Small intestine (tissue), 7 donors: ENCODE measurements around the gene TMEM250. TPM values are rescaled to one million over a fixed set of nuclear protein-coding genes. Genes with fewer than 3 reads are reported as not detected.

ENCODE experiments used
- DNase-seq, 2 donors: peaks; one replicate each; pipeline versions ENCODE4 v3.0.0 to v3.0.0-alpha.2; 2013
- FAIRE-seq: peaks from 2 replicates; lab custom pipeline; 2012; peaks lifted over from hg19 to GRCh38; lab: Jason Lieb, UNC
- H3K27ac ChIP-seq, 3 donors: one replicate each; pipeline ENCODE4 v1.5.1; 2013; ENCODE audit warnings: low read length in 2 of 3, mild to moderate bottlenecking in 2 of 3, control low read depth in 1 of 3, inconsistent platforms in 1 of 3, low read depth in 1 of 3, moderate library complexity in 1 of 3
- H3K27me3 ChIP-seq, 3 donors: one replicate each; pipeline ENCODE4 v1.6.1; 2013; ENCODE audit warnings: low read length in 3 of 3, inconsistent platforms in 1 of 3; ENCODE audit not compliant: control insufficient read depth in 3 of 3, insufficient read depth in 3 of 3
- H3K36me3 ChIP-seq, 3 donors: one replicate each; pipeline ENCODE4 v1.6.1; 2013; ENCODE audit warnings: low read length in 3 of 3, inconsistent platforms in 1 of 3, low read depth in 1 of 3, mild to moderate bottlenecking in 1 of 3, moderate library complexity in 1 of 3; ENCODE audit not compliant: control insufficient read depth in 3 of 3, insufficient read depth in 2 of 3
- H3K4me1 ChIP-seq, 3 donors: one replicate each; pipeline ENCODE4 v1.6.1; 2013; ENCODE audit warnings: low read length in 2 of 3, inconsistent platforms in 1 of 3, low read depth in 1 of 3, mild to moderate bottlenecking in 1 of 3, moderate library complexity in 1 of 3; ENCODE audit not compliant: control insufficient read depth in 3 of 3, insufficient read depth in 2 of 3
- H3K4me3 ChIP-seq, 3 donors: one replicate each; pipeline ENCODE4 v1.5.1; 2013; ENCODE audit warnings: low read length in 3 of 3, control low read depth in 1 of 3, inconsistent platforms in 1 of 3, low read depth in 1 of 3, mild to moderate bottlenecking in 1 of 3, moderate library complexity in 1 of 3
- H3K9me3 ChIP-seq, 2 donors: one replicate each; pipeline ENCODE4 v1.6.1; 2013; ENCODE audit warnings: low read depth in 1 of 2, low read length in 1 of 2; ENCODE audit not compliant: control insufficient read depth in 2 of 2, insufficient read depth in 1 of 2
- WGBS, 3 donors: extraction: QIAGEN DNeasy Blood & Tissue Kit; methylation state at CpG; one replicate each; pipeline ENCODE4 v1.1.7; 2013; 5-methylcytosine and 5-hydroxymethylcytosine counted together
- polyA plus RNA-seq, 4 donors: library from polyadenylated mRNA; stranded (reverse) in 3 of 4; unstranded in 1 of 4; fragments of 200-250 nt in 3 of 4; fragments of 120-200 nt in 1 of 4; gene quantifications; one replicate each; pipeline versions ENCODE4 v1.2.1 to v1.2.3, GENCODE V29; 2013
- donor health status: healthy with polysubstance abuse.
- donor health status: control.
- donor health status: control.
- donor health status: Bipolar disorder and iron deficiency.
- donor health status: healthy.

TMEM250 gene
- polyA plus RNA-seq, 4 donors, result 21.2 to 43.9 (median 32.2) TPM

DNA sequence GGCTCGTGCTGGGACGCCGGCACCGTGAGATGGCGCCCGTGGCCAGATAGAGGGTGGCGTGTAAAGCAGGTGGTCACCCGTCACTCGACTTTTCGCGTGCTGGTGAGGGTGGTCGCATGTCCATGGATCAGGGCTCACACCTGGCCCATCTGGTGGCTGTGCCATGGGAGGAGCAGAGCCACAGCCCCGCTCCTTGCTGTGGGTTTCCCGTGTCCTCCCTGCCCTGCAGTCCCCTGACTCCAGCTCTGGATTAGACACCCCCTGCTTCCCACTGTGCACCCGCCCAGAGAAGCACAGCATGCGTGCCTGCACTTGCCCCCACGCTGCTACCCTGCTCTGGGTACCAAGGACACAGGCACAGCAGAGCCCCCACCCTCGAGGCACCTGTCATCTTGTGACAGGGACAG is 1.8 kb upstream of the TMEM250 start:
- FAIRE-seq, result no peak
- Histone ChIP-seq H3K9me3 (no peaks in the 10 kb centered on the region), H3K27ac (peak overlapping the region in 1 of 3 donors; percentile 96), H3K36me3 (peaks cover 0 to 24% (median 4%) of the 10 kb centered on the region in 3 donors), H3K4me3 (no peak overlapping the region), H3K4me1 (peaks cover 2 to 47% (median 10%) of the 10 kb centered on the region in 3 donors), H3K27me3 (peaks cover 0 to 16% (median 0%) of the 10 kb centered on the region in 3 donors)
- 45 to 82% (median 55%) methylated on average over 18 of the region's 18 CpGs for WGBS, 3 donors
- no peak for DNase-seq

DNA sequence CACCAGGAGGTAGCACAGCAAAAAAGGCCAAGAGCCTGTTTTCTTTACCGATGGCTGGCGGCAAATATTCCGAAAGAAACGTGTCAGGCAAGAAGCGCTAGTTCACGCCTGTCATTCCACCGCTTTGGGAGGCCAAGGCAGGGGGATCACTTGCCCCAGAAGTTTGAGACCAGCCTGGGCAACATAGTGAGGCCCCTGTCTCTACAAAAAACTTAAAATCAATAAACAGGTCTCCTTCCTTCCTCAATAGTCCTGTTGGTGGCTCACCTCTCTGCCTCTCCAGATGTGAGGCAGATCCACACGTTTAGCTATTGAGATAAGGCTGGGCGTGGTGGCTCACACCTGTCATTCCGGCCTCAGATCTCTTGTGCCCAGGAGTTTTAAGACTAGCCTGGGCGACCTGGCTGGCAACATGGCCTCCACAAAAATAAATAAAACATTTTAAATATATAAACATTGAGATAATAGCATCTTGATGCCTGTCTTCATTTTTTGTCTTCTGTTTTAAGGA is 1.3 kb upstream of the TMEM250 start:
- FAIRE-seq (no peak), DNase-seq (peak in 1 of 2 donors; percentile 49)
- peaks cover 0 to 16% (median 0%) of the 10 kb centered on the region in 3 donors for H3K27me3 ChIP-seq
- peaks cover 0 to 29% (median 4%) of the 10 kb centered on the region in 3 donors for H3K36me3 ChIP-seq
- peaks cover 2 to 52% (median 10%) of the 10 kb centered on the region in 3 donors for H3K4me1 ChIP-seq
- H3K27ac ChIP-seq, result peak overlapping the region; percentile 89 to 98 (median 96)
- peak overlapping the region in 2 of 3 donors; percentile 44 to 92 for H3K4me3 ChIP-seq
- no peaks in the 10 kb centered on the region for H3K9me3 ChIP-seq
- WGBS, 3 donors, result 9 to 54% (median 32%) methylated on average over 11 of the region's 11 CpGs

DNA sequence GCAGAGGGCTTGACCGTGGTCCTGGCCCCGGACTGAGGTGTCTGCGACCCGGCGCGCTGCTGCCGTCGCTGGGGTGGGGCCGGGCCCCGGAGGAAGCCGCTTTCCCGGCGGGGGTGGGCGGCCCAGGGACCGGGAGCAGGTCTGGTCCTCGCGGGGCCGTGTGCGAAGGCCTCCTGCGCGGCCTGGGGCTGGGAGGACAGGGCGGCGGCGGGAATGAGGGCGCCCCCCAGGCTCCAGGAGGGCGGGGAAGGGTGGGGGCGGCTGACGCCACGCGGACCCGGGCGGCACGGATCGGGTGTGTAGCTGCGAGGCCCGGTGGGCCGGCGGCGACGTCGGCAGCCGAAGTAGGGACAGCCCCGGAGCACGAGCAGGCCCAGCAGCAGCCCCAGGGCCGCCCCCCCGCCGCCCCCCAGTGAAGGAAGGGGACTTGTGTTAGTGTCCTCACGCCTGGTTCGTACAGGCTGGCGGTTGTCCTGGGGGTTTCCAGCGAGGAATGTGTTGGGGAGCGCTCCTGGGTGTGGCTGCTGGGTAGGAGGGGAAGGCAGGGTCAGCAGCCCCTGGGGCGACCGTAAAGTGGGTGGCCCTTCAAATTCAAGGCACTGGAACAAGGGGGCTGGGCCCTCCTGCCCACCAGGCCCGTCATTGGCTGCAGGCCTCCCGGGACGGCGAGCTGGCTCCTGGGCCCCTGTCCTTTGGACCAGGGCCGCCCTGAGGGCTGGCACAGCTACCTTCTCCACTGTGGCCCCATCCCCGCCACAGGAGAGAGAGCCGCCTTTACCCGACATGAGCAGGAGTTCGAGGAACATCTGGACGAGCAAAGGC is 597 bp upstream of the TMEM250 start:
- Histone ChIP-seq H3K27ac (peak overlapping the region; percentile 89 to 98 (median 96)), H3K27me3 (peaks cover 0 to 10% (median 0%) of the 10 kb centered on the region in 3 donors), H3K4me3 (peak overlapping the region; percentile 44 to 92 (median 64)), H3K36me3 (peaks cover 0 to 36% (median 4%) of the 10 kb centered on the region in 3 donors), H3K4me1 (peaks cover 2 to 57% (median 10%) of the 10 kb centered on the region in 3 donors), H3K9me3 (no peaks in the 10 kb centered on the region)
- 1 to 3% (median 2%) methylated on average over 47 to 64 of the region's 64 CpGs for WGBS, 3 donors
- FAIRE-seq, result no peak
- DNase-seq, result peak; percentile 75 to 94

DNA sequence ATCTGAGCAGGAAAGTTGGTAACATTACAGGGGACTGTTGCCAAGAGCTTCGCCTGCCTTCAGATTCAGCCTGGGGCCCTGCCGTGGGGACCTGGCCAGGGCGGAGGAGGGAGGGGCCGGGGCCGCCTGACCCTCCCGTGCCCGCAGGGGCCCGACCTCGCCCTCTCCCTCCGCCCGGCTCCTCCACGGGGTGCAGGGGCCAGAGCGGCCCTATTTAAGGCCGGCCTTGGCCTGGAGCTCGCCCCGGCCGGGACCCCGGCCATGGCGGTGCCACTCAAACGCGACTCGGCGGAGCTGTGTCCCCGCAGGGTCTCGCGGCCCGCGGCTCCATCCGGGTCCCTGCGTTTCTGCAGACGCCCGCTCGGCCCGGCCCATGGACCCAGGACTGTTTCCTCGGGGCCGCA is 757 bp downstream of the TMEM250 start:
- DNase-seq (peak; percentile 85 to 89), FAIRE-seq (no peak)
- no peaks in the 10 kb centered on the region for H3K9me3 ChIP-seq
- peaks cover 0 to under 1% (median 0%) of the 10 kb centered on the region in 3 donors for H3K27me3 ChIP-seq
- WGBS, 3 donors, result 0 to 1% (median 0%) methylated on average over 24 to 36 of the region's 36 CpGs
- H3K36me3 ChIP-seq, result peaks cover 0 to 49% (median 4%) of the 10 kb centered on the region in 3 donors
- H3K4me3 ChIP-seq, result peak overlapping the region; percentile 64 to 92 (median 82)
- H3K4me1 ChIP-seq, result peaks cover 2 to 57% (median 10%) of the 10 kb centered on the region in 3 donors
- H3K27ac ChIP-seq, result peak overlapping the region; percentile 89 to 97 (median 94)

DNA sequence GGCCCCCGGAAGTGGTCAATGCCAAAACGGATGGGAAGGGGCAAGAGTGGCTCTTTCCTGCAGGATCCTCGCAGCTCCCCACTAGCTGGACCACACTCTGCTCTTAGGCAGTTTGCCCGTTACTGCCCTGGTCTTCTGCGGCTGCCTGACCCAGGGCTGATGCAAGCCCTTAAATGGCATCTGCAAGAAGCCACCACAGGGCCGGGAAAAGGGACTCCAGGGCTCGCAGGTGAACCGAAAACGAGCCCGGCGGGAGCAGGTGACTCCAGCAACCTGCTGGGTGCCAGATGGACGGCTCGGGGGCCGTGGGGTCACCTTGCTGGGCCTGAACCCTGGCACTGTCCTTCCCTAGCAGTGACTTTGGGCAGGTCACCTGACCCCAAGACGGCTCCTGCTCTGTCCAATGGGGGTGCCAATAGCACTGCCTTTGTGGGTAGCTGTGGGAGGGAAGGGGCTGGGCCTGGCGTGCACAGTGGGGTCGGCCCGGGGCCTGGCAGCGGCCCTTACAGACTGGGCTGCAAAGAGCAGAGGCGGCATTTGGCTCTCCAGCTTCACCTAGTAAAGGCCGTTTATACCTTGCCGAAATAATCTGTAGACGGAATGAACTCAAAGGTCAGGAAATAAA is 1.3 kb downstream of the TMEM250 start:
- DNase-seq (no peak), FAIRE-seq (no peak)
- WGBS, 3 donors, result 11 to 43% (median 22%) methylated on average over 21 to 23 of the region's 23 CpGs
- Histone ChIP-seq H3K36me3 (peaks cover 0 to 53% (median 4%) of the 10 kb centered on the region in 3 donors), H3K27me3 (no peaks in the 10 kb centered on the region), H3K4me1 (peaks cover 2 to 57% (median 10%) of the 10 kb centered on the region in 3 donors), H3K27ac (peak overlapping the region; percentile 89 to 97 (median 94)), H3K4me3 (peak overlapping the region; percentile 64 to 92 (median 82)), H3K9me3 (no peaks in the 10 kb centered on the region)

DNA sequence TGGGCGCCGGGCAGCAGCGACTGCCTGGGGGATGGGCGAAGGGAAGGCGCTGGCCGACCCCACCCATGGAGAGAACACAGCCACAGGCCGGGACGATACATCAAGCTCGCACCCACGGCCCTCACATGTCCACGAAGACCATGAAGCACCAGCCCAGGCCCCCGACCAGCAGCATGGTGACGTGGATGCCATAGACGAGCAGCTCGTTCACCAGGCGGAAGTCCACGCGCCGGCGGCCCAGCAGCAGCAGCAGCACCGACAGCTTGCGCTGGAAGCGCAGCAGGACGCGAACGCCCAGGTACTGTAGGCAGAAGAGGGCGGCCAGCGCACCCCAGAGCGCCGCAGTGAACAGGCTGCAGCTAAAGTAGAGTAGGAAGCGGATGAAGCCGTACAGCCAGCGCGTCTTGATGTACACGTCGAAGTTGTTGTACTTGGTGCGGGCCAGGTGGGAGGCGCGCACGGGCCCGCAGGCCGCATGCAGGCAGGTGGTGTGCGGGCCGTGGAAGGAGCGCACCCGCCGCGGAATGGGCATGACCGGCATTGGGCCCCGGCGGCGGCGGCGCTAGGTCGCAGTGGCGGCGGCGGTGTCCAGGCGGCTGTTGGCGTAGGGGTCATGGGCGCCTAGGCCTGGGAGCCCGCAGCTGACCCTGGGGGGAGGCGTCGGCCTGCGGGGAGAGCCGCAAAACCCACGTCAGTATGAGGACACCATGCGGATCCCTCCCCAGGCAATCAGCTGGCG is 2.1 kb downstream of the TMEM250 start:
- no peaks in the 10 kb centered on the region for H3K27me3 ChIP-seq
- FAIRE-seq (no peak), DNase-seq (no peak)
- H3K36me3 ChIP-seq, result peaks cover 0 to 53% (median 4%) of the 10 kb centered on the region in 3 donors
- peak overlapping the region in 1 of 3 donors; percentile 92 for H3K4me3 ChIP-seq
- 93 to 95% (median 94%) methylated on average over 66 to 69 of the region's 69 CpGs for WGBS, 3 donors
- H3K27ac ChIP-seq, result peak overlapping the region in 2 of 3 donors; percentile 94 to 97
- H3K9me3 ChIP-seq, result no peaks in the 10 kb centered on the region
- peaks cover 2 to 58% (median 10%) of the 10 kb centered on the region in 3 donors for H3K4me1 ChIP-seq

DNA sequence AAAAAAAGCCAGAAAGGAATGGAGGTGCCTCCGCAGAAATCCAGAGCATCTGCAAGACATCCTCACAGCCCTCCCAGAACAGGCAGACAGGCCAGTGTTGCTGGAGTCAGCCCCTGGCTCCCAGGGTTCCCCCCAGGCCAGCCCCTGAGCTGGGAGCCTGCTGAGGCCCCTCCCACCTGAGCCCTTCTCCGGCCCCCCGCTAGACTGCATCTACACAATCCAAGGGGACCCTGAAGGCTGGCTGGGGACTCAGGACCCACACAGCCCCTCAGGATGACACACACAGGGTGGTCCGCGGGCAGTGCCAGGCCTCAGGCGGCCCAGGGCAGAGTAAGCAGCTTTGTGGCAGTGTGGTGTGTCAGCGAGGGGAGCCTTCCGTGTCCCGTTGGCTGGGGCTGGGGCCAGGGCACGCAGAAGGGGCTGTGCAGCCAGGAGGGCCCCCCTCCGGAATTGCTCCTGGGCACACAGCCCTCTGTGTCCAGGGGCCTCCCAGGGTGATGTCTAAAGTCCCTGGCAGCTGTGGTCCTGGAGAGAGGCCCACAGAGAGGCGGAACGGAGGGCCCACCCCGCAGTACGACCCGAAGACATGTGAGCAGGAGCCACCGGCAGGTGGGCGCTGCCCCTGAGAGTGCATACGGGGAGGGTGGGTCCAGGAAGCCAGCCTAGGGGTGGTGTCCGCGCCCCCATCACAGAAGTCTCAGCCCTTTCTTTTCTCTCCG is 2.9 kb downstream of the TMEM250 start:
- Histone ChIP-seq H3K36me3 (peaks cover 0 to 57% (median 4%) of the 10 kb centered on the region in 3 donors), H3K4me3 (no peak overlapping the region), H3K9me3 (no peaks in the 10 kb centered on the region), H3K4me1 (peaks cover 2 to 58% (median 10%) of the 10 kb centered on the region in 3 donors), H3K27ac (peak overlapping the region in 1 of 3 donors; percentile 2), H3K27me3 (no peaks in the 10 kb centered on the region)
- FAIRE-seq (no peak), DNase-seq (no peak)
- WGBS, 3 donors, result 85 to 88% (median 87%) methylated on average over 18 to 22 of the region's 22 CpGs
